HCT116 (cell line): ENCODE measurements around the gene MAPRE3. TPM values are rescaled to one million over a fixed set of nuclear protein-coding genes. Genes with fewer than 3 reads are reported as not detected.
A peak's percentile ranks its signal among the peaks of the same experiment; 100 is the strongest.

Experiments used
- ATAC-seq: fragments of 200-7000 bp; cut with Tn5 transposase; 2 replicates; pipeline ENCODE4 v1.9.1; 2020; ENCODE audit warnings: mild to moderate bottlenecking, moderate library complexity
- BruUV-seq: library from RNA; stranded (reverse); fragments of 400-500 nt; replicated peaks from 2 replicates; lab custom pipeline; 2021; lab: Mats Ljungman, UMichigan
- CTCF ChIA-PET: fragments of 300-600 bp; sonication (Branson Sonifier 250); formaldehyde crosslinking; loops from one replicate; lab custom pipeline; 2021; ENCODE audit warnings: antibody characterized with exemption; lab: Charles Lee
- POLR2A ChIA-PET: fragments of 300-600, 350-600 bp; sonication (Branson Sonifier 250); formaldehyde crosslinking; loops from one replicate; lab custom pipeline; 2021; ENCODE audit warnings: antibody characterized with exemption; lab: Charles Lee
- RAD21 ChIA-PET, 2 experiments: fragments of 300-600 bp; sonication (Branson Sonifier 250); formaldehyde crosslinking; loops; one replicate each; lab custom pipeline; 2023; ENCODE audit warnings: low total read pairs in 2 of 2; ENCODE audit not compliant: uncharacterized antibody in 2 of 2, unreplicated experiment in 2 of 2, low non-redundant PET in 1 of 2; lab: Charles Lee
- DNase-seq: peaks from one replicate; pipeline ENCODE4 v3.0.0-alpha.2; 2010; ENCODE audit warnings: low read depth, low spot score
- H2AFZ ChIP-seq: fragments of 200-600 bp; shearing (Covaris generic), sonication (generic); 2 replicates; pipeline ENCODE4 v1.6.1; 2017; ENCODE audit warnings: low read depth, mixed run types, mixed read lengths, antibody characterized with exemption, low read length; ENCODE audit not compliant: poor library complexity, severe bottlenecking
- H3K27ac ChIP-seq: 2 replicates; pipeline ENCODE4 v1.5.1; 2012; ENCODE audit warnings: low read depth, low read length
- H3K27me3 ChIP-seq: fragments of 200-600 bp; sonication (generic); 2 replicates; pipeline ENCODE4 v1.6.1; 2016; ENCODE audit warnings: mixed run types, low read length, mixed read lengths; ENCODE audit not compliant: insufficient read depth
- H3K36me3 ChIP-seq, 2 experiments: fragments of 200-500 bp in 1 of 2; fragments of 200-600 bp in 1 of 2; sonication (Bioruptor generic) in 1 of 2; sonication (generic) in 1 of 2; 2 replicates each; pipeline versions ENCODE4 v1.5.1 to v1.6.1; 2014 to 2016; ENCODE audit warnings: low read length in 2 of 2, inconsistent platforms in 1 of 2, mixed read lengths in 1 of 2, mixed run types in 1 of 2; ENCODE audit not compliant: insufficient read depth in 2 of 2, control insufficient read depth in 1 of 2
- H3K4me1 ChIP-seq, 2 experiments: fragments of 200-600 bp in 1 of 2; sonication (generic) in 1 of 2; 2 replicates each; pipeline versions ENCODE4 v1.5.1 to v1.6.1; 2012 to 2017; ENCODE audit warnings: low read length in 2 of 2, inconsistent platforms in 1 of 2, mild to moderate bottlenecking in 1 of 2, mixed read lengths in 1 of 2, mixed run types in 1 of 2, moderate library complexity in 1 of 2; ENCODE audit not compliant: insufficient read depth in 2 of 2, control insufficient read depth in 1 of 2
- H3K4me2 ChIP-seq: fragments of 200-600 bp; sonication (generic); 2 replicates; pipeline ENCODE4 v1.6.1; 2017; ENCODE audit warnings: mixed run types, low read length, mixed read lengths
- H3K4me3 ChIP-seq, 2 experiments: fragments of 200-600 bp in 1 of 2; sonication (generic) in 1 of 2; replicated peaks in 1 of 2; 2 replicates each; pipeline ENCODE4 v1.5.1; 2011 to 2016; ENCODE audit warnings: low read length in 2 of 2, control low read depth in 1 of 2, low read depth in 1 of 2, mild to moderate bottlenecking in 1 of 2, mixed read lengths in 1 of 2, mixed run types in 1 of 2
- H3K79me2 ChIP-seq: fragments of 200-600 bp; sonication (generic); 2 replicates; pipeline ENCODE4 v1.6.1; 2017; ENCODE audit warnings: mild to moderate bottlenecking, mixed run types, low read length, moderate library complexity, mixed read lengths; ENCODE audit not compliant: insufficient read depth
- H3K9ac ChIP-seq: fragments of 200-600 bp; sonication (generic); 2 replicates; pipeline ENCODE4 v1.6.1; 2016; ENCODE audit warnings: low read length, mixed read lengths
- H3K9me2 ChIP-seq: fragments of 200-600 bp; sonication (generic), shearing (Covaris generic); 2 replicates; pipeline ENCODE4 v1.6.1; 2017; ENCODE audit warnings: mixed run types, mild to moderate bottlenecking, moderate library complexity; ENCODE audit not compliant: insufficient read depth
- H3K9me3 ChIP-seq, 2 experiments: fragments of 200-500 bp in 1 of 2; fragments of 200-600 bp in 1 of 2; sonication (Bioruptor generic) in 1 of 2; sonication (generic) in 1 of 2; 2 replicates each; pipeline ENCODE4 v1.6.1; 2014 to 2017; ENCODE audit warnings: low read length in 2 of 2, mixed read lengths in 2 of 2, inconsistent platforms in 1 of 2, low read depth in 1 of 2, mild to moderate bottlenecking in 1 of 2, mixed run types in 1 of 2, moderate library complexity in 1 of 2; ENCODE audit not compliant: control insufficient read depth in 1 of 2, insufficient read depth in 1 of 2
- H4K20me1 ChIP-seq: fragments of 200-600 bp; sonication (generic), shearing (Covaris generic); 2 replicates; pipeline ENCODE4 v1.6.1; 2017; ENCODE audit warnings: mixed run types, mild to moderate bottlenecking, moderate library complexity; ENCODE audit not compliant: insufficient read depth
- ATF3 ChIP-seq: IDR thresholded peaks from 2 replicates; pipeline ENCODE4 v1.6.1; 2012
- CBX3 ChIP-seq: IDR thresholded peaks from 2 replicates; pipeline ENCODE4 v1.6.1; 2012; ENCODE audit warnings: low read depth
- EGR1 ChIP-seq: IDR thresholded peaks from 2 replicates; pipeline ENCODE4 v1.6.1; 2012; ENCODE audit warnings: low read depth
- ELF1 ChIP-seq: IDR thresholded peaks from 2 replicates; pipeline ENCODE4 v1.6.1; 2012; ENCODE audit warnings: low read depth, borderline replicate concordance
- EZH2 ChIP-seq: fragments of 200-600 bp; sonication (generic); IDR thresholded peaks from 2 replicates; pipeline ENCODE4 v1.6.1; 2017; ENCODE audit warnings: antibody characterized with exemption, mixed run types
- FOSL1 ChIP-seq: IDR thresholded peaks from 2 replicates; pipeline ENCODE4 v1.6.1; 2012; ENCODE audit warnings: low read depth
- JUND ChIP-seq: IDR thresholded peaks from 2 replicates; pipeline ENCODE4 v1.6.1; 2012
- POLR2AphosphoS5 ChIP-seq: IDR thresholded peaks from 2 replicates; pipeline ENCODE4 v1.6.1; 2011; ENCODE audit warnings: mild to moderate bottlenecking, low read depth, low read length, moderate library complexity
- RAD21 ChIP-seq: IDR thresholded peaks from 2 replicates; pipeline ENCODE4 v1.6.1; 2012; ENCODE audit warnings: low read depth, mild to moderate bottlenecking
- REST ChIP-seq: IDR thresholded peaks from 2 replicates; pipeline ENCODE4 v1.6.1; 2012; ENCODE audit warnings: low read depth
- SIN3A ChIP-seq: IDR thresholded peaks from 2 replicates; pipeline ENCODE4 v1.6.1; 2012; ENCODE audit warnings: low read depth
- SP1 ChIP-seq: IDR thresholded peaks from 2 replicates; pipeline ENCODE4 v1.6.1; 2012; ENCODE audit warnings: low read depth
- SRF ChIP-seq: IDR thresholded peaks from 2 replicates; pipeline ENCODE4 v1.6.1; 2012; ENCODE audit warnings: low read depth
- ZFX ChIP-seq: fragments of 450-650 bp; IDR thresholded peaks from 2 replicates; pipeline ENCODE4 v1.6.1; 2017
- intact Hi-C: fragments of 100-400 bp; cut with micrococcal nuclease; formaldehyde crosslinking; loops from 2 replicates; pipeline ENCODE4 v1.10.0; 2022
- total RNA-seq: library from RNA; stranded (reverse); gene quantifications from one replicate; pipeline ENCODE4 v1.2.1, GENCODE V29; 2021; ENCODE audit not compliant: unreplicated experiment
- TF ChIP-seq, protein P1 (sequence below): IDR thresholded peaks from 2 replicates; pipeline ENCODE4 v1.6.1; 2012

Gene MAPRE3
- total RNA-seq, 1 experiment from 2014 or later = 12.1 TPM

GRCh38 chr2:27003007-27003406 lies 32.6 kb downstream of the MAPRE3 start (continued):
- no peak for TF ChIP-seq REST

- no peak for DNase-seq
- Histone ChIP-seq H3K4me1 (peaks cover 0 to 16% of the 10 kb centered on the region in 2 experiments; a peak in 2 of 4 replicates), H3K4me3 (no peak overlapping the region), H3K27ac (no peak overlapping the region), H3K27me3 (no peaks in the 10 kb centered on the region), H3K4me2 (0 out of 2 replicates have a peak overlapping the region, but pooled peaks have one; percentile 17), H2AFZ (no peak overlapping the region), H3K9me3 (no peaks in the 10 kb centered on the region), H3K79me2 (no peaks in the 10 kb centered on the region; the same call in 1 of the 2 replicates), H3K9ac (no peak overlapping the region), H3K9me2 (no peaks in the 10 kb centered on the region), H4K20me1 (no peaks in the 10 kb centered on the region), H3K36me3 (no peaks in the 10 kb centered on the region)
- ChIA-PET POLR2A (interaction anchor here (0.7 kb wide), 1 partner anchor 279 kb away, joined by 3 read pairs; no protein-coding TSS in a partner anchor), CTCF (interaction anchor here (1.4 kb wide), 1 partner anchor 42 kb away, joined by 5 read pairs; no protein-coding TSS in a partner anchor), RAD21 (no interaction called here)
- BruUV-seq = no TSS peak
- ATAC-seq = no peak; the same call in 1 of the 2 replicates
- intact Hi-C loops = no loop called here
- TF ChIP-seq POLR2AphosphoS5 (no peak), ATF3 (no peak), CBX3 (no peak), EZH2 (no peak), RAD21 (no peak), ELF1 (no peak), FOSL1 (peak; percentile 29; the same call in 1 of the 2 replicates), ZFX (no peak), REST (no peak), SRF (no peak), SP1 (no peak), JUND (peak; percentile 8; the same call in 1 of the 2 replicates), EGR1 (no peak), SIN3A (no peak)
- TF ChIP-seq, protein P1, sequence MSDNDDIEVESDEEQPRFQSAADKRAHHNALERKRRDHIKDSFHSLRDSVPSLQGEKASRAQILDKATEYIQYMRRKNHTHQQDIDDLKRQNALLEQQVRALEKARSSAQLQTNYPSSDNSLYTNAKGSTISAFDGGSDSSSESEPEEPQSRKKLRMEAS = peak; percentile 22; the same call in 1 of the 2 replicates
These were observed 33.4 kb downstream of the MAPRE3 start for GRCh38 chr2:27003857-27004256.
